ENCODE results near the gene KRTAP4-2. TPM values are rescaled to one million over a fixed set of nuclear protein-coding genes. Genes with fewer than 3 reads are reported as not detected.

KRTAP4-2 gene
- total RNA-seq, 1 donor, result not detected

- Histone ChIP-seq H3K4me2 (ENCODE audit: insufficient read depth, low read length) (no peak overlapping the region), H4K20me1 (ENCODE audit: insufficient read depth, low read length) (no peaks in the 10 kb centered on the region), H3K27ac (ENCODE audit: low read depth, low read length) (no peak overlapping the region), H3K27me3 (ENCODE audit: insufficient read depth, low read length) (no peaks in the 10 kb centered on the region), H3K9me3 (ENCODE audit: low read depth, low read length) (no peaks in the 10 kb centered on the region), H3K4me1 (ENCODE audit: insufficient read depth, low read length) (peaks cover 5% of the 10 kb centered on the region), H2AFZ (ENCODE audit: low read length) (no peak overlapping the region), H3K79me2 (ENCODE audit: insufficient read depth, low read length) (no peaks in the 10 kb centered on the region), H3K4me3 (ENCODE audit: insufficient read depth, low read length) (no peak overlapping the region), H3K36me3 (ENCODE audit: insufficient read depth, low read length) (no peaks in the 10 kb centered on the region)
- DNase-seq (ENCODE audit: insufficient read length, low spot score, missing footprints), result no peak
- TF ChIP-seq CTCF (IDR thresholded peaks at IDR 0.05; ENCODE audit: extremely low read depth, low read depth, low read length), result no peak
Observed at GRCh38 chr17:41215681-41216080, 37.7 kb upstream of the KRTAP4-2 start.

GRCh38 chr17:41212524-41213169 is 34.6 kb upstream of the KRTAP4-2 start:
- Histone ChIP-seq H4K20me1 (ENCODE audit: insufficient read depth, low read length) (no peaks in the 10 kb centered on the region), H3K36me3 (ENCODE audit: insufficient read depth, low read length) (no peaks in the 10 kb centered on the region), H3K79me2 (ENCODE audit: insufficient read depth, low read length) (no peaks in the 10 kb centered on the region), H3K9me3 (ENCODE audit: low read depth, low read length) (no peaks in the 10 kb centered on the region), H3K4me2 (ENCODE audit: insufficient read depth, low read length) (no peak overlapping the region), H3K4me3 (ENCODE audit: insufficient read depth, low read length) (no peak overlapping the region), H2AFZ (ENCODE audit: low read length) (no peak overlapping the region), H3K4me1 (ENCODE audit: insufficient read depth, low read length) (peaks cover 5% of the 10 kb centered on the region), H3K27me3 (ENCODE audit: insufficient read depth, low read length) (no peaks in the 10 kb centered on the region), H3K27ac (ENCODE audit: low read depth, low read length) (no peak overlapping the region)
- no peak for TF ChIP-seq CTCF (IDR thresholded peaks at IDR 0.05; ENCODE audit: extremely low read depth, low read depth, low read length)
- no peak for DNase-seq (ENCODE audit: insufficient read length, low spot score, missing footprints)

DNA sequence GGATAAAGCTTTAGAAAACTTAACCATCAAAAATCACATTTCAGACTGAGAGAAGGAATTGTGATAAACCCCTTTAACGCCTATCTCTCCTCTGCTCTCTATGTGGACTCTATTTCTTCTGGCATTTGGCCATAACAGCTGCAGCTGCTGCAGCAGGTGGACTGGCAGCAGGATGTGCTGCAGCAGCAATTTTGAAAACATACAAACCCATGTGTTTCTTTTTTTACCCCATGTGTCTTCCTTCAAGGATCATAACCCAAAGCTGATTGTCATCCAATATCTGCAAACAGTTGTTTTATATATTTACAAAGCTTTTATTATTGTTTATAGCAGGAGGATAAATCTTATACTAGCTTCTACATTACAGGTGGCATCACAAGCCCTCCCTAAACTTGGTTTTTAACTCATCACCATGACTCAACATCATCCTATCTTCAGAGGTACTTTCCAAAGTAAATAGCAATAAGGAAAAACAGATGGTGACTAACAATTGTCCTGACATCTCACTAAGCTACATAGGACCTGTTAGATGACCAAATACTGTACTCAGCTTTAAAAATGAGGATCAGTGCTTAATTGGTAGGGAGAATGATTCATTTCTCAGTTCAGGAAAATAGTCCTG is 33.9 kb upstream of the KRTAP4-2 start:
- Histone ChIP-seq H4K20me1 (ENCODE audit: insufficient read depth, low read length) (no peaks in the 10 kb centered on the region), H3K79me2 (ENCODE audit: insufficient read depth, low read length) (no peaks in the 10 kb centered on the region), H3K36me3 (ENCODE audit: insufficient read depth, low read length) (no peaks in the 10 kb centered on the region), H3K4me3 (ENCODE audit: insufficient read depth, low read length) (no peak overlapping the region), H3K27ac (ENCODE audit: low read depth, low read length) (no peak overlapping the region), H3K4me1 (ENCODE audit: insufficient read depth, low read length) (peaks cover 5% of the 10 kb centered on the region), H3K4me2 (ENCODE audit: insufficient read depth, low read length) (no peak overlapping the region), H3K9me3 (ENCODE audit: low read depth, low read length) (no peaks in the 10 kb centered on the region), H2AFZ (ENCODE audit: low read length) (no peak overlapping the region), H3K27me3 (ENCODE audit: insufficient read depth, low read length) (no peaks in the 10 kb centered on the region)
- peak; percentile 69 for DNase-seq (ENCODE audit: insufficient read length, low spot score, missing footprints)
- TF ChIP-seq CTCF (IDR thresholded peaks at IDR 0.05; ENCODE audit: extremely low read depth, low read depth, low read length), result no peak

DNA sequence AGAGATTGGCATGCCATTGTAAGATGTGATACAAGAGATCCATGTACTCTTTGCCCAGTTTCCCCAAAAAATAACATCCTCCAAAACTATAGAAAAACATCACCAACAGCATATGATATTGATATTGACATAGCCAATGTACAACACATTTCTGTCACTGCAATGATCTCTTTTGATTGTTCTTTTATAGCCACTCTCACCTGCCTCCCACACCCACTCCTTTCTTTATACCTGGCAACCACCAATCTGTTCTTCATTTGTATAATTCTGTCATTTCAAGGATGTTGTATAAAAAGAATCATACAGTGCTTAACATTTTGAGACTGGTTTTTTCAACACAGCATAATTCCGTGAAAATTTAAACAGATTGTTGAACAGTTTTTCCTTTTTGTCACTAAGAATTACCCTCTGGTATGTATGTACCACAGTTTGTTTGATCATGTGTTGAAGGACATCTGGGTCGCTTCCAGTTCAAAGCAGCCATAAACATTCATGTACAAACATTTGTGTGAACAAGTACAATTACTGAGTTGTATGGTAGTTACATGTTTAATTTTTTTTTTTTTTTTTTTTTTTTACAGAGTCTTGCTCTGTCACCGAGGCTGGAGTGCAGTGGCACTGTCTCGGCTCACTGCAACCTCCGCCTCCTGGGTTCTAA is 21.5 kb upstream of the KRTAP4-2 start:
- Histone ChIP-seq H3K79me2 (ENCODE audit: insufficient read depth, low read length) (no peaks in the 10 kb centered on the region), H2AFZ (ENCODE audit: low read length) (no peak overlapping the region), H4K20me1 (ENCODE audit: insufficient read depth, low read length) (no peaks in the 10 kb centered on the region), H3K27ac (ENCODE audit: low read depth, low read length) (no peak overlapping the region), H3K4me3 (ENCODE audit: insufficient read depth, low read length) (no peak overlapping the region), H3K36me3 (ENCODE audit: insufficient read depth, low read length) (no peaks in the 10 kb centered on the region), H3K27me3 (ENCODE audit: insufficient read depth, low read length) (no peaks in the 10 kb centered on the region), H3K4me2 (ENCODE audit: insufficient read depth, low read length) (no peak overlapping the region), H3K4me1 (ENCODE audit: insufficient read depth, low read length) (peaks cover 10% of the 10 kb centered on the region), H3K9me3 (ENCODE audit: low read depth, low read length) (no peaks in the 10 kb centered on the region)
- no peak for DNase-seq (ENCODE audit: insufficient read length, low spot score, missing footprints)
- no peak for TF ChIP-seq CTCF (IDR thresholded peaks at IDR 0.05; ENCODE audit: extremely low read depth, low read depth, low read length)

Data from osteoblast (primary cell).